Osteoblast (primary cell): Measurements from ENCODE around the gene FARSB. TPM values are rescaled to one million over a fixed set of nuclear protein-coding genes. Genes with fewer than 3 reads are reported as not detected.
A peak's percentile ranks its signal among the peaks of the same experiment; 100 is the strongest.

Source experiments
- DNase-seq: peaks from one replicate; pipeline ENCODE4 v3.0.0; 2011; ENCODE audit warnings: low spot score, mixed read lengths; ENCODE audit not compliant: insufficient read length; ENCODE audit errors: missing footprints
- H2AFZ ChIP-seq: 2 replicates; pipeline ENCODE4 v1.6.0; 2011; ENCODE audit warnings: mild to moderate bottlenecking, low read length
- H3K27ac ChIP-seq: 2 replicates; pipeline ENCODE4 v1.5.1; 2011; ENCODE audit warnings: mild to moderate bottlenecking, low read depth, low read length, moderate library complexity
- H3K27me3 ChIP-seq: 2 replicates; pipeline ENCODE4 v1.6.0; 2012; ENCODE audit warnings: mild to moderate bottlenecking, control low read depth, inconsistent platforms, low read length, moderate library complexity; ENCODE audit not compliant: insufficient read depth
- H3K36me3 ChIP-seq: 2 replicates; pipeline ENCODE4 v1.5.1; 2011; ENCODE audit warnings: mild to moderate bottlenecking, low read length, control low read depth, moderate library complexity; ENCODE audit not compliant: insufficient read depth
- H3K4me1 ChIP-seq: 2 replicates; pipeline ENCODE4 v1.5.1; 2011; ENCODE audit warnings: mild to moderate bottlenecking, low read length, control low read depth, moderate library complexity; ENCODE audit not compliant: insufficient read depth
- H3K4me2 ChIP-seq: 2 replicates; pipeline ENCODE4 v1.6.0; 2011; ENCODE audit warnings: mild to moderate bottlenecking, low read length; ENCODE audit not compliant: insufficient read depth
- H3K4me3 ChIP-seq: fragments of 200-600 bp; sonication (generic); 3 replicates; pipeline ENCODE4 v1.5.1; 2012; ENCODE audit warnings: mild to moderate bottlenecking, low read length, inconsistent platforms; ENCODE audit not compliant: insufficient read depth
- H3K79me2 ChIP-seq: 2 replicates; pipeline ENCODE4 v1.6.0; 2012; ENCODE audit warnings: mild to moderate bottlenecking, low read length, control low read depth, inconsistent platforms; ENCODE audit not compliant: insufficient read depth
- H3K9me3 ChIP-seq: 2 replicates; pipeline ENCODE4 v1.5.1; 2011; ENCODE audit warnings: low read depth, low read length, control low read depth
- H4K20me1 ChIP-seq: 2 replicates; pipeline ENCODE4 v1.6.0; 2012; ENCODE audit warnings: mild to moderate bottlenecking, low read length, control low read depth; ENCODE audit not compliant: insufficient read depth
- total RNA-seq: library from RNA; depleted of rRNA; stranded (reverse); fragments of >200 nt; gene quantifications from 2 replicates; pipeline ENCODE4 v1.2.3, GENCODE V29; 2012
- TF ChIP-seq, protein P1 (sequence below): IDR thresholded peaks from 2 replicates; pipeline ENCODE4 v1.5.1; 2011; ENCODE audit warnings: mild to moderate bottlenecking, low read depth, low read length, moderate library complexity; ENCODE audit errors: extremely low read depth

FARSB gene
- total RNA-seq, 1 donor = 15.2 TPM

DNA sequence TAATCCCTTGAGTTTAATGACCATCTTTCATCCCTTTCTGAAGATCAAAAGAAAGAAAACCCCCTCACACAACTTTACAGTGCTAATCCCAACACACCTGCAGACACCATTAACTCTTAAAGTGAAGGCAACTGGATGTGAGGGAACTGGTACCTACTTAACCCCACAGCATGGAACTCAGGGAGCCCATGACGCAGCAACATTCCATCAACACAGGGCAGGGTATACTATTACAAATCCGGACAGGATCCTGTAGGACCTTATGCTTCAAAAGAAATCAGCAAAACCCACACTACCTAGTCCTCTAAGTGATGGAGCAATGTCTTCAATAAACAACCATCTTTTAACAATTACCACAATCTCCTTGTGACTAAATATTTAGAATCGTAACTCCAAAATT, 78.6 kb downstream of the FARSB start:
- DNase-seq = no peak
- no peaks in the 10 kb centered on the region for H3K36me3 ChIP-seq
- no peak overlapping the region for H3K27ac ChIP-seq
- H3K4me1 ChIP-seq = peaks cover 16% of the 10 kb centered on the region
- no peak overlapping the region for H3K4me2 ChIP-seq
- H3K79me2 ChIP-seq = peaks cover 10% of the 10 kb centered on the region
- H4K20me1 ChIP-seq = no peaks in the 10 kb centered on the region
- TF ChIP-seq, protein P1, sequence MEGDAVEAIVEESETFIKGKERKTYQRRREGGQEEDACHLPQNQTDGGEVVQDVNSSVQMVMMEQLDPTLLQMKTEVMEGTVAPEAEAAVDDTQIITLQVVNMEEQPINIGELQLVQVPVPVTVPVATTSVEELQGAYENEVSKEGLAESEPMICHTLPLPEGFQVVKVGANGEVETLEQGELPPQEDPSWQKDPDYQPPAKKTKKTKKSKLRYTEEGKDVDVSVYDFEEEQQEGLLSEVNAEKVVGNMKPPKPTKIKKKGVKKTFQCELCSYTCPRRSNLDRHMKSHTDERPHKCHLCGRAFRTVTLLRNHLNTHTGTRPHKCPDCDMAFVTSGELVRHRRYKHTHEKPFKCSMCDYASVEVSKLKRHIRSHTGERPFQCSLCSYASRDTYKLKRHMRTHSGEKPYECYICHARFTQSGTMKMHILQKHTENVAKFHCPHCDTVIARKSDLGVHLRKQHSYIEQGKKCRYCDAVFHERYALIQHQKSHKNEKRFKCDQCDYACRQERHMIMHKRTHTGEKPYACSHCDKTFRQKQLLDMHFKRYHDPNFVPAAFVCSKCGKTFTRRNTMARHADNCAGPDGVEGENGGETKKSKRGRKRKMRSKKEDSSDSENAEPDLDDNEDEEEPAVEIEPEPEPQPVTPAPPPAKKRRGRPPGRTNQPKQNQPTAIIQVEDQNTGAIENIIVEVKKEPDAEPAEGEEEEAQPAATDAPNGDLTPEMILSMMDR = no peak
- H3K27me3 ChIP-seq = no peaks in the 10 kb centered on the region
- H3K4me3 ChIP-seq = no peak overlapping the region
- no peaks in the 10 kb centered on the region for H3K9me3 ChIP-seq
- no peak overlapping the region for H2AFZ ChIP-seq

DNA sequence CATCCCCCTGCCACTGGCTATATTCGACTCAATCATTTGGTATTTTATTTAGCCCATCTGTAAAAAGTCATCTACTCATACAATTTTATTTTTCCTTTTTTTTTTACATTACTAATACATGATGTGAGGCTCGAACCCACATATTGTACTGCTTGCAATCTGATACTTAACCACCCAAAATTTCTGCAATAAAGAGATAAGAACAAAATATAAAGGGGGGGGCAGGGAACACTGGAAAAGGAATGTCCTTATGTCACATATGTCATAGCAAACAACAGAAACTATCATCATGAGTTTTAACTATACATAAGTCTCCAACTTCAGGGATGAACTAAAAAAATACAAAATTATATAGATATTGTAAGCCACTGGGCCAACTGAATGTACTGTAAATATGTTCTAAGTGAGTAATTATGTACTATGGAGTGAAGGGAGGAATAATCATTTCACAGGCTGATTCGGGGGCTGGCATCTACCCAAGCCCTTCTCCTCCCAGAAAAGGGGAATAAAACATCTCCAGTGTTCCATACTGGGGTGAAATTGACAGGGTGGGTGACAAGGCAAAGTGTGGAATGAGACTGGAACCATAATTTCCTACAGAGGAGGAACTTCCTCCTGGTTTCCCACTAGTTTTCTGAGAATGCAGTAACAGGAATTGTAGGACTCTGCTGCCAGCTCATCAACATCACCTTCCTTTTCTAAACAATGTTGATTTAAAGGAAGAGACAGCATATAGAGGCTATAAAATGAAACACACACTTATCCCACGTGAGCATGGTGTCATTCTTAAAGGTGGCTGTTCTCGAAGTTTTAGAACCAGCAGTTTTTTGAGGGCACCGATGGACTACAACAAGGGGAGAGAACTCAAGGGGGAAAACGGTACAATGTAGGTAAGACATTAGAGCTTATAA, 79.5 kb downstream of the FARSB start:
- Histone ChIP-seq H2AFZ (peak overlapping the region; percentile 14), H3K27me3 (no peaks in the 10 kb centered on the region), H3K27ac (no peak overlapping the region), H3K36me3 (peaks cover 5% of the 10 kb centered on the region), H4K20me1 (no peaks in the 10 kb centered on the region), H3K4me2 (no peak overlapping the region), H3K9me3 (no peaks in the 10 kb centered on the region), H3K4me1 (peaks cover 22% of the 10 kb centered on the region), H3K79me2 (peaks cover 7% of the 10 kb centered on the region), H3K4me3 (no peak overlapping the region)
- no peak for DNase-seq
- TF ChIP-seq, protein P1 = no peak

DNA sequence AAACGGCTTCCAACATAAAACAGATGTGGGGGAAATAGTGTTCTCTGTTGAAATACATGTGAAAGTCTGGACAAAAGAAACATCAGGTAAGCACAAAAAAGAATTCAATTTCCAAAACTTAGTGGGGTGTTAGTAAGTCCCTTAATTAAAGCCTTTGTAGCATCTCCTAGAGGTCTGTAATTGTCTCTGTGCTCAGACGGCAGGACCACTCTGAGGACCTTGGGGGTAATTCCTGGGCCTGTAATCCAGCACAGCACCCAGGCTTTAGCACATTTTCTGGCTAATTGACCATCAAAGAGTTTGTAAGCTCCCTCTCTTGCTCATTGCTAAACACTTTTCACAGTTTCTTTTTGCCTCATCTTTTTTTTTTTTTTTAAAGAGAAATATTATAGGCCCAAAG, 80.3 kb downstream of the FARSB start:
- Histone ChIP-seq H3K36me3 (peaks cover 10% of the 10 kb centered on the region), H3K4me3 (no peak overlapping the region), H4K20me1 (no peaks in the 10 kb centered on the region), H3K27ac (no peak overlapping the region), H3K4me2 (no peak overlapping the region), H3K4me1 (peaks cover 23% of the 10 kb centered on the region), H3K79me2 (peaks cover 7% of the 10 kb centered on the region), H3K9me3 (no peaks in the 10 kb centered on the region), H3K27me3 (no peaks in the 10 kb centered on the region), H2AFZ (no peak overlapping the region)
- DNase-seq = no peak
- TF ChIP-seq, protein P1 = no peak

DNA sequence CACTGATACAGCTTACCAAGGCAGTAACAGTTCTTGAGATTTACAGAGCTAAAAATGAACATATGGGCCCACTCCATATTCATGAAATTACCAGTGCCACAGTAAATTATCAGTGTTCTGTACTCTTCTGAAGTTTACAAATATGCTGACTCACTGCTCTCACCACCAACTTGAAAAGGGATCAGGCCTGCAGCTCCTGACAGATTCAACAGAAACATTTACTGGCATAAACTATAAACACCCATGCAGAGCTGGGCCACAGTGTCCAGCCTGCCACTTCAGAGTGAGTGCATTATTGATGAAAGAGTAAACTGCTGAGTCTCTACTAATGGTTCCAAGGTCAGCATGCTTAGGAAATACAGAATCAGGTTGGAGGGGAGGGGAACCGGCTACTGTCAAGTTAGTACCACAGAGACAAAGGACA, 83.1 kb downstream of the FARSB start:
- Histone ChIP-seq H3K4me1 (peaks cover 43% of the 10 kb centered on the region), H3K27ac (peak overlapping the region; percentile 50), H3K27me3 (no peaks in the 10 kb centered on the region), H3K36me3 (peaks cover 10% of the 10 kb centered on the region), H3K79me2 (peaks cover 7% of the 10 kb centered on the region), H3K4me2 (peak overlapping the region; percentile 5), H2AFZ (no peak overlapping the region), H4K20me1 (no peaks in the 10 kb centered on the region), H3K4me3 (no peak overlapping the region), H3K9me3 (no peaks in the 10 kb centered on the region)
- TF ChIP-seq, protein P1 = no peak
- DNase-seq = peak; percentile 77
